Mesendoderm (in vitro differentiated cells): ENCODE measurements around the gene DHPS.
A peak's percentile ranks its signal among the peaks of the same experiment; 100 is the strongest.
"Not testable (repeated sequence)": the region's sequence is repeated elsewhere in the genome, so short reads cannot be mapped to it uniquely, and the experiment has no call there.

ENCODE experiments used
- DNase-seq: peaks from one replicate; pipeline ENCODE4 v3.0.0; 2013
- H2AK5ac ChIP-seq: 2 replicates; pipeline ENCODE4 v1.6.1; 2013; ENCODE audit warnings: low read length, inconsistent platforms
- H2BK120ac ChIP-seq: 2 replicates; pipeline ENCODE4 v1.6.1; 2013; ENCODE audit warnings: low read depth, mild to moderate bottlenecking, low read length, moderate library complexity, mixed read lengths
- H2BK15ac ChIP-seq: replicated peaks from 2 replicates; pipeline ENCODE4 v1.6.1; 2013; ENCODE audit warnings: low read depth, mild to moderate bottlenecking, moderate library complexity
- H2BK5ac ChIP-seq: 2 replicates; pipeline ENCODE4 v1.6.1; 2013; ENCODE audit warnings: low read length, inconsistent platforms
- H3K18ac ChIP-seq: 2 replicates; pipeline ENCODE4 v1.6.1; 2013; ENCODE audit warnings: mild to moderate bottlenecking, low read length, mixed read lengths
- H3K23ac ChIP-seq: one replicate; pipeline ENCODE4 v1.6.1; 2013; ENCODE audit warnings: low read length
- H3K27ac ChIP-seq: 2 replicates; pipeline ENCODE4 v1.5.1; 2013; ENCODE audit warnings: low read depth, mild to moderate bottlenecking, inconsistent platforms, low read length, moderate library complexity
- H3K27me3 ChIP-seq: 2 replicates; pipeline ENCODE4 v1.6.1; 2013; ENCODE audit warnings: low read length, control low read depth, mild to moderate bottlenecking, inconsistent platforms; ENCODE audit not compliant: insufficient read depth, poor library complexity
- H3K36me3 ChIP-seq: 2 replicates; pipeline ENCODE4 v1.6.1; 2013; ENCODE audit warnings: low read length, inconsistent platforms; ENCODE audit not compliant: control insufficient read depth, insufficient read depth
- H3K4ac ChIP-seq: one replicate; pipeline ENCODE4 v1.6.1; 2013; ENCODE audit warnings: low read depth, mild to moderate bottlenecking, low read length, moderate library complexity
- H3K4me1 ChIP-seq: 2 replicates; pipeline ENCODE4 v1.6.1; 2013; ENCODE audit warnings: low read depth, low read length, inconsistent platforms; ENCODE audit not compliant: control insufficient read depth
- H3K4me2 ChIP-seq: 2 replicates; pipeline ENCODE4 v1.6.1; 2013; ENCODE audit warnings: low read length
- H3K4me3 ChIP-seq: 2 replicates; pipeline ENCODE4 v1.5.1; 2013; ENCODE audit warnings: mild to moderate bottlenecking, low read length
- H3K56ac ChIP-seq: one replicate; pipeline ENCODE4 v1.6.1; 2013; ENCODE audit warnings: low read length
- H3K79me1 ChIP-seq: 2 replicates; pipeline ENCODE4 v1.6.1; 2013; ENCODE audit warnings: low read length, inconsistent platforms
- H3K79me2 ChIP-seq: 2 replicates; pipeline ENCODE4 v1.6.1; 2013; ENCODE audit warnings: mild to moderate bottlenecking, low read length; ENCODE audit not compliant: control insufficient read depth, insufficient read depth
- H3K9ac ChIP-seq: 2 replicates; pipeline ENCODE4 v1.6.1; 2013; ENCODE audit warnings: low read length, inconsistent platforms
- H4K5ac ChIP-seq: one replicate; pipeline ENCODE4 v1.6.1; 2013; ENCODE audit warnings: low read length
- H4K8ac ChIP-seq: one replicate; pipeline ENCODE4 v1.6.1; 2013; ENCODE audit warnings: low read depth, mild to moderate bottlenecking, control low read depth, low read length, moderate library complexity
- whole genome bisulfite sequencing: extraction: QIAGEN DNeasy Blood & Tissue Kit; methylation state at CpG from one replicate; pipeline ENCODE4 v1.1.7; 2013; ENCODE audit warnings: low lambda C conversion rate, missing lambda C conversion rate; ENCODE audit not compliant: insufficient coverage; ENCODE audit errors: extremely low coverage; 5-methylcytosine and 5-hydroxymethylcytosine counted together

DHPS gene

GRCh38 chr19:12687496-12688196 is 6.0 kb upstream of the DHPS start, which contains the start of gene GNG14:
Gene GNG14, plus strand, starts transcription at chr19:12687998. Its CDS starts 51 bp downstream, at chr19:12688049.
- no peak within 1 kb of the TSS for H3K23ac ChIP-seq

GRCh38 chr19:12685831-12686230 is 4.2 kb upstream of the DHPS start:
- Histone ChIP-seq H4K5ac (no peak overlapping the region), H2AK5ac (no peak overlapping the region), H3K56ac (no peak overlapping the region), H2BK120ac (no peak overlapping the region), H2BK5ac (no peak overlapping the region), H4K8ac (no peak overlapping the region), H3K79me2 (no peaks in the 10 kb centered on the region), H2BK15ac (no peak overlapping the region), H3K4me2 (no peak overlapping the region), H3K18ac (no peak overlapping the region), H3K36me3 (no peaks in the 10 kb centered on the region), H3K4me3 (no peak overlapping the region), H3K4ac (no peak overlapping the region), H3K79me1 (no peaks in the 10 kb centered on the region), H3K27me3 (no peaks in the 10 kb centered on the region), H3K9ac (no peak overlapping the region), H3K23ac (no peak overlapping the region), H3K27ac (no peak overlapping the region), H3K4me1 (no peaks in the 10 kb centered on the region)
- no peak for DNase-seq
- no CpG with 5 or more reads among the region's 3 CpGs for WGBS

More at GRCh38 chr19:12687496-12688196, 6.0 kb upstream of the DHPS start, which contains the start of gene GNG14:
- Histone ChIP-seq H2BK15ac (no peak within 1 kb of the TSS), H3K9ac (no peak within 1 kb of the TSS), H3K4me1 (no peaks in the 10 kb centered on the region), H2BK120ac (no peak within 1 kb of the TSS), H4K8ac (no peak within 1 kb of the TSS), H3K79me2 (no peaks in the 10 kb centered on the region), H2AK5ac (no peak within 1 kb of the TSS), H4K5ac (no peak within 1 kb of the TSS), H3K36me3 (no peaks in the 10 kb centered on the region), H3K18ac (no peak within 1 kb of the TSS), H2BK5ac (no peak within 1 kb of the TSS), H3K56ac (no peak within 1 kb of the TSS), H3K4me2 (no peak within 1 kb of the TSS), H3K27me3 (no peaks in the 10 kb centered on the region), H3K27ac (no peak within 1 kb of the TSS), H3K79me1 (no peaks in the 10 kb centered on the region), H3K4ac (no peak within 1 kb of the TSS), H3K4me3 (no peak within 1 kb of the TSS)
- WGBS = no CpG with 5 or more reads among the region's 9 CpGs
- no peak for DNase-seq

GRCh38 chr19:12680034-12680433 is 1.6 kb downstream of the DHPS start:
- Histone ChIP-seq H3K27me3 (no peaks in the 10 kb centered on the region), H3K56ac (no peak overlapping the region), H3K4me2 (no peak overlapping the region), H2BK120ac (no peak overlapping the region), H3K9ac (no peak overlapping the region), H3K4ac (no peak overlapping the region), H3K23ac (no peak overlapping the region), H3K79me1 (peaks cover 5% of the 10 kb centered on the region), H3K79me2 (peaks cover 5% of the 10 kb centered on the region), H3K36me3 (peaks cover 14% of the 10 kb centered on the region), H3K18ac (no peak overlapping the region), H3K4me1 (no peaks in the 10 kb centered on the region), H4K8ac (no peak overlapping the region), H2BK5ac (no peak overlapping the region), H2AK5ac (no peak overlapping the region), H3K4me3 (no peak overlapping the region), H4K5ac (no peak overlapping the region), H2BK15ac (no peak overlapping the region), H3K27ac (no peak overlapping the region)
- no peak for DNase-seq
- no CpG with 5 or more reads among the region's 9 CpGs for WGBS

- not testable (repeated sequence) for H3K27ac ChIP-seq, H4K5ac ChIP-seq, H2BK5ac ChIP-seq, H3K27me3 ChIP-seq, H3K23ac ChIP-seq, H3K79me1 ChIP-seq, H3K4ac ChIP-seq, H3K79me2 ChIP-seq, H2BK15ac ChIP-seq, H2AK5ac ChIP-seq, H4K8ac ChIP-seq, DNase-seq, H3K4me3 ChIP-seq, H3K9ac ChIP-seq, H2BK120ac ChIP-seq, H3K56ac ChIP-seq, H3K4me2 ChIP-seq, H3K4me1 ChIP-seq, H3K18ac ChIP-seq
- peaks cover 14% of the 10 kb centered on the region for H3K36me3 ChIP-seq
- WGBS = no CpG with 5 or more reads among the region's 5 CpGs
Observed at GRCh38 chr19:12678039-12678438, 3.6 kb downstream of the DHPS start.

GRCh38 chr19:12676928-12677327 is 4.8 kb downstream of the DHPS start:
- H3K79me2 ChIP-seq = peaks cover 5% of the 10 kb centered on the region
- no peak for DNase-seq
- no peak overlapping the region for H3K27ac ChIP-seq
- no peak overlapping the region for H3K4ac ChIP-seq
- no peak overlapping the region for H3K4me2 ChIP-seq
- H3K18ac ChIP-seq = no peak overlapping the region
- no peak overlapping the region for H3K56ac ChIP-seq
- H3K27me3 ChIP-seq = no peaks in the 10 kb centered on the region
- H3K9ac ChIP-seq = no peak overlapping the region
- no CpG with 5 or more reads among the region's 12 CpGs for WGBS
- H4K8ac ChIP-seq = no peak overlapping the region
- no peak overlapping the region for H3K23ac ChIP-seq
- no peaks in the 10 kb centered on the region for H3K4me1 ChIP-seq
- peaks cover 14% of the 10 kb centered on the region for H3K36me3 ChIP-seq
- H3K79me1 ChIP-seq = peaks cover 5% of the 10 kb centered on the region
- no peak overlapping the region for H3K4me3 ChIP-seq
- H2AK5ac ChIP-seq = no peak overlapping the region
- no peak overlapping the region for H4K5ac ChIP-seq
- H2BK15ac ChIP-seq = no peak overlapping the region
- H2BK120ac ChIP-seq = no peak overlapping the region
- no peak overlapping the region for H2BK5ac ChIP-seq

- Histone ChIP-seq H2BK15ac (no peak overlapping the region), H3K9ac (no peak overlapping the region), H3K79me2 (peaks cover 5% of the 10 kb centered on the region), H3K18ac (no peak overlapping the region), H3K27ac (no peak overlapping the region), H3K79me1 (peaks cover 5% of the 10 kb centered on the region), H3K4me1 (no peaks in the 10 kb centered on the region), H3K56ac (no peak overlapping the region), H3K27me3 (no peaks in the 10 kb centered on the region), H4K5ac (no peak overlapping the region), H2BK5ac (no peak overlapping the region), H2AK5ac (no peak overlapping the region), H3K36me3 (peaks cover 14% of the 10 kb centered on the region), H3K4me2 (no peak overlapping the region), H3K4ac (no peak overlapping the region), H2BK120ac (no peak overlapping the region), H3K23ac (no peak overlapping the region), H4K8ac (no peak overlapping the region), H3K4me3 (no peak overlapping the region)
- peak; percentile 93 for DNase-seq
- no CpG with 5 or more reads among the region's 4 CpGs for WGBS
Observed at GRCh38 chr19:12676384-12676792, 5.3 kb downstream of the DHPS start.
